ENCODE measurements around the gene TGFB3. TPM values are rescaled to one million over a fixed set of nuclear protein-coding genes. Genes with fewer than 3 reads are reported as not detected.
A peak's percentile ranks its signal among the peaks of the same experiment; 100 is the strongest.

TGFB3 gene
- total RNA-seq, 1 donor from 2014 or later: 19.2 TPM

DNA sequence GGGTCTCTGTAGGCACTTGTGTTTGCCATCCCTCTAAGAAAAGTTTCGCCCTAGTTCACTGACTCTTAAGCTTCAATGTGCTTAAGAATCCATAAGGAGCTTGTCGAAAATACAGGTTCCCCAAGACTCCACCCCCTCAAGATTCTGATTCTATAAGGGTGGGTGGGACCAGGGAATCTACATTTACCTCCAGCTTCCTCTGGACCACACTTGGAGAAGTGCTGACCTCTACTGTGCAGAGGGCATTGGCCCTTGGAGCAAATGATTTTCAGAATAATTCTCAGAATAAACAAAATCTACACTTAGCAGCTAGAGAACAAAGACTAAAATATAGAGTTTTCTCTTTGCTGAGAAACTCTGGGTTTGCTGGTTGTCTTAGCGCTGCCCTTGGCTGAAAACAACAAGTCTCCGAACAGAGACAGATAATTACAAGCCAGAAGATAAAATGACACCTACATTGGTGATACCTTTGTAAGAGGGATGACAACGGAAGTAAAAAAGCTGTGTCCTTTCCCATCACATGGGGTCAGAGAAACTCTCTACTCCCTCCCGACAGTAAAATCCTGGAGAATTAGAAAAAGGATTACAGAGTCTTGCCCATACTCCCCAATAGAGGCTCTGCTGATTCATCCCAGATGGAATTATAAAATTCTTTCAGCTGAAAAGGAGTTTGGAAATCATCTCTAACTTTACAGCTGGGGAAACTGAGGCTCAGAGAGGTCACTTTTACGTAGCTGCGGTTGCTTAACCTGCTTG, 4.8 kb downstream of the TGFB3 start:
- no peaks in the 10 kb centered on the region for H3K9me3 ChIP-seq
- H3K4me3 ChIP-seq: no peak overlapping the region
- no peak for TF ChIP-seq POLR2A (IDR thresholded peaks at IDR 0.05)
- TF ChIP-seq, protein P1, sequence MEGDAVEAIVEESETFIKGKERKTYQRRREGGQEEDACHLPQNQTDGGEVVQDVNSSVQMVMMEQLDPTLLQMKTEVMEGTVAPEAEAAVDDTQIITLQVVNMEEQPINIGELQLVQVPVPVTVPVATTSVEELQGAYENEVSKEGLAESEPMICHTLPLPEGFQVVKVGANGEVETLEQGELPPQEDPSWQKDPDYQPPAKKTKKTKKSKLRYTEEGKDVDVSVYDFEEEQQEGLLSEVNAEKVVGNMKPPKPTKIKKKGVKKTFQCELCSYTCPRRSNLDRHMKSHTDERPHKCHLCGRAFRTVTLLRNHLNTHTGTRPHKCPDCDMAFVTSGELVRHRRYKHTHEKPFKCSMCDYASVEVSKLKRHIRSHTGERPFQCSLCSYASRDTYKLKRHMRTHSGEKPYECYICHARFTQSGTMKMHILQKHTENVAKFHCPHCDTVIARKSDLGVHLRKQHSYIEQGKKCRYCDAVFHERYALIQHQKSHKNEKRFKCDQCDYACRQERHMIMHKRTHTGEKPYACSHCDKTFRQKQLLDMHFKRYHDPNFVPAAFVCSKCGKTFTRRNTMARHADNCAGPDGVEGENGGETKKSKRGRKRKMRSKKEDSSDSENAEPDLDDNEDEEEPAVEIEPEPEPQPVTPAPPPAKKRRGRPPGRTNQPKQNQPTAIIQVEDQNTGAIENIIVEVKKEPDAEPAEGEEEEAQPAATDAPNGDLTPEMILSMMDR (IDR thresholded peaks at IDR 0.05): no peak
- no peak for TF ChIP-seq POLR2AphosphoS5 (IDR thresholded peaks at IDR 0.05; ENCODE audit: insufficient read depth in 1 of 2, low read depth in 1 of 2)
- no peaks in the 10 kb centered on the region for H3K36me3 ChIP-seq
- H3K4me1 ChIP-seq: peaks cover 50% of the 10 kb centered on the region
- no peaks in the 10 kb centered on the region for H3K27me3 ChIP-seq
- peak overlapping the region; percentile 95 for H3K27ac ChIP-seq
- no peak for DNase-seq (ENCODE audit: extremely low spot score in 2 of 2)
- intact Hi-C loops (cut with DNase I): loop anchor here (10.0 kb wide), 1 partner anchor 72 kb away; no protein-coding TSS in a partner anchor

DNA sequence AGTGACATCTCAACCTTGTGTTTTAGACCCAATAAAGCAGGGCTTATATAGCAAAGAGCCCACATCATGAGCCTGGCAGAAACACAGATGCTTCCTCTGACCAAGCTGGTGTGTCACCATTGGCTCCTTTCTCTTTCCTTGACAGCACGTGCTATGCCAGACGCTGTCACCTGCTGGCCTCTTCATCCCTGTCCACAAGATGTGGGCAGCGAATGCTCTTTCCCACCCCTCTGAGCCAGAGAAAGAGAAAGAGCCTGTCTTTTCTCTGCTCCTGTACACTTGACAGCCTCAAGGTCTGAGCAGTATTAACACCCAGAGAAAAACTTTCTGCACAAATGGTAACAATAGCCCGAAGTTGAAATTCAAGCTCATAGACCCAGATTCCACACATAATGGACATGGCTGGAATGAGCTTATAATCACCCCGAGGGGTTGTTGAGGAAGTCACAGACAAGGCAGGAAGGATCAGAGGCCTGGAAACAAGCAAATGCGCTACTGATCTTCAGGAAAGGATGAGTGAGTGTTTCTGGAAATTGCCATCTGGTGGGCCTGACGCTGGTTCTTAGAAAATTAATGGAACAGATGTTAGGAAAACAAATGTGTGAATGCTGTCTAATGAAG, 8.9 kb downstream of the TGFB3 start:
- TF ChIP-seq, protein P1 (IDR thresholded peaks at IDR 0.05): no peak
- H3K9me3 ChIP-seq: no peaks in the 10 kb centered on the region
- H3K27ac ChIP-seq: no peak overlapping the region
- peaks cover 0 to 11% of the 10 kb centered on the region in 2 donors for H3K36me3 ChIP-seq
- intact Hi-C loops (cut with DNase I): loop anchor here (10.0 kb wide), 1 partner anchor 68 kb away; no protein-coding TSS in a partner anchor
- no peak overlapping the region for H3K4me3 ChIP-seq
- H3K27me3 ChIP-seq: no peaks in the 10 kb centered on the region
- no peak for DNase-seq (ENCODE audit: extremely low spot score in 2 of 2)
- H3K4me1 ChIP-seq: peaks cover 21% of the 10 kb centered on the region

GRCh38 chr14:75971509-75971908, 10.3 kb downstream of the TGFB3 start:
- intact Hi-C loops (cut with DNase I): loop anchor here (10.0 kb wide), 1 partner anchor 67 kb away; no protein-coding TSS in a partner anchor

GRCh38 chr14:75970989-75971388, 10.8 kb downstream of the TGFB3 start:
- H3K4me1 ChIP-seq: peaks cover 8% of the 10 kb centered on the region
- no peaks in the 10 kb centered on the region for H3K27me3 ChIP-seq
- DNase-seq (ENCODE audit: extremely low spot score in 2 of 2): no peak
- peaks cover 0 to 16% of the 10 kb centered on the region in 2 donors for H3K36me3 ChIP-seq
- intact Hi-C loops (cut with DNase I): loop anchor here (10.0 kb wide), 1 partner anchor 66 kb away; no protein-coding TSS in a partner anchor
- TF ChIP-seq POLR2AphosphoS5 (IDR thresholded peaks at IDR 0.05; ENCODE audit: insufficient read depth in 1 of 2, low read depth in 1 of 2) (no peak), POLR2A (IDR thresholded peaks at IDR 0.05) (no peak)
- TF ChIP-seq, protein P1 (IDR thresholded peaks at IDR 0.05): no peak
- H3K9me3 ChIP-seq: no peaks in the 10 kb centered on the region
- H3K27ac ChIP-seq: no peak overlapping the region
- H3K4me3 ChIP-seq: no peak overlapping the region

More at GRCh38 chr14:75971509-75971908, 10.3 kb downstream of the TGFB3 start:
- TF ChIP-seq POLR2A (IDR thresholded peaks at IDR 0.05) (no peak), POLR2AphosphoS5 (IDR thresholded peaks at IDR 0.05; ENCODE audit: insufficient read depth in 1 of 2, low read depth in 1 of 2) (no peak)
- TF ChIP-seq, protein P1 (IDR thresholded peaks at IDR 0.05): no peak
- no peaks in the 10 kb centered on the region for H3K9me3 ChIP-seq
- DNase-seq (ENCODE audit: extremely low spot score in 2 of 2): no peak
- H3K4me3 ChIP-seq: no peak overlapping the region
- H3K36me3 ChIP-seq: peaks cover 0 to 11% of the 10 kb centered on the region in 2 donors
- H3K4me1 ChIP-seq: peaks cover 8% of the 10 kb centered on the region
- no peaks in the 10 kb centered on the region for H3K27me3 ChIP-seq
- no peak overlapping the region for H3K27ac ChIP-seq

Measured in vagina (tissue), 2 donors.